ENCODE measurements around the gene ZNF784. TPM values are rescaled to one million over a fixed set of nuclear protein-coding genes. Genes with fewer than 3 reads are reported as not detected.

ZNF784 gene
- total and polyA plus RNA-seq, 10 of the 15 experiments (the other 5 are each of a cell fraction or from before 2014, with no cell fraction given), result 0.10 to 5.2 (median 1.8) TPM

GRCh38 chr19:55578031-55578760 is 46.2 kb downstream of the ZNF784 start:
- BruUV-seq (replicated peaks), result no TSS peak
- CTCF ChIA-PET, result no interaction called here
- H3K36me3 ChIP-seq (ENCODE audit: control insufficient read depth in 2 of 2, insufficient read depth in 2 of 2, low read length in 1 of 2), result peaks cover 0 to 5% of the 10 kb centered on the region in 2 experiments; a peak in 1 of 4 replicates
- 95% methylated on average over 49 of the region's 83 CpGs for whole genome bisulfite sequencing (ENCODE audit: insufficient coverage, insufficient replicate concordance, low lambda C conversion rate, missing lambda C conversion rate)
- H3K27me3 ChIP-seq (replicated peaks in 1 of 2; ENCODE audit: control insufficient read depth in 2 of 2, insufficient read depth in 2 of 2, low read length in 1 of 2), result no peaks in the 10 kb centered on the region
- no peak overlapping the region for H3K4me2 ChIP-seq (ENCODE audit: control insufficient read depth, insufficient read depth)
- SMC1A ChIA-PET (ENCODE audit: uncharacterized antibody, unreplicated experiment), result no interaction called here
- intact Hi-C loops (cut with micrococcal nuclease; ENCODE audit: unreplicated experiment), result no loop called here
- TF ChIP-seq MYB (IDR thresholded peaks at IDR 0.05; ENCODE audit: borderline replicate concordance, low read depth, low read length), result no peak
- no peak overlapping the region for H3K27ac ChIP-seq (ENCODE audit: control insufficient read depth, insufficient read depth)
- ATAC-seq (no peak), DNase-seq (ENCODE audit: low read depth, low spot score) (no peak), FAIRE-seq (no peak)
- peaks cover 11% of the 10 kb centered on the region for H3K79me2 ChIP-seq (ENCODE audit: control insufficient read depth, insufficient read depth, low read length)
- H3K4me1 ChIP-seq (ENCODE audit: control insufficient read depth, insufficient read depth, low read length), result 0 out of 2 replicates have a peak, but pooled peaks cover 3% of the 10 kb centered on the region
- RAD21 ChIA-PET (ENCODE audit: unreplicated experiment), result no interaction called here
- no peak overlapping the region for H3K9ac ChIP-seq (ENCODE audit: control insufficient read depth, insufficient read depth, low read length)
- H4K20me1 ChIP-seq (ENCODE audit: control insufficient read depth, insufficient read depth), result no peaks in the 10 kb centered on the region
- in situ Hi-C loops (cut with MboI), result no loop called here
- H3K9me3 ChIP-seq (replicated peaks; ENCODE audit: control insufficient read depth, insufficient read depth, low read length), result no peaks in the 10 kb centered on the region
- no peak overlapping the region for H3K4me3 ChIP-seq
- POLR2A ChIA-PET, result no interaction called here
- H2AFZ ChIP-seq (ENCODE audit: control insufficient read depth, low read depth, low read length), result no peak overlapping the region

GRCh38 chr19:55576746-55577145 is 47.6 kb downstream of the ZNF784 start:
- no peaks in the 10 kb centered on the region for H4K20me1 ChIP-seq (ENCODE audit: control insufficient read depth, insufficient read depth)
- CTCF ChIA-PET, result no interaction called here
- no TSS peak for BruUV-seq (replicated peaks)
- 90% methylated on average over 5 of the region's 5 CpGs for WGBS (ENCODE audit: insufficient coverage, insufficient replicate concordance, low lambda C conversion rate, missing lambda C conversion rate)
- H3K4me2 ChIP-seq (ENCODE audit: control insufficient read depth, insufficient read depth), result no peak overlapping the region
- peaks cover 11% of the 10 kb centered on the region for H3K79me2 ChIP-seq (ENCODE audit: control insufficient read depth, insufficient read depth, low read length)
- no peak overlapping the region for H3K4me3 ChIP-seq
- H3K36me3 ChIP-seq (ENCODE audit: control insufficient read depth in 2 of 2, insufficient read depth in 2 of 2, low read length in 1 of 2), result peaks cover 0 to 5% of the 10 kb centered on the region in 2 experiments; a peak in 1 of 4 replicates
- no peak overlapping the region for H3K9ac ChIP-seq (ENCODE audit: control insufficient read depth, insufficient read depth, low read length)
- ATAC-seq, result no peak
- FAIRE-seq, result no peak
- RAD21 ChIA-PET (ENCODE audit: unreplicated experiment), result interaction anchor here (0.7 kb wide), 1 partner anchor 1065 kb away, joined by 3 read pairs; no protein-coding TSS in a partner anchor
- no peaks in the 10 kb centered on the region for H3K27me3 ChIP-seq (replicated peaks in 1 of 2; ENCODE audit: control insufficient read depth in 2 of 2, insufficient read depth in 2 of 2, low read length in 1 of 2)
- no peak overlapping the region for H2AFZ ChIP-seq (ENCODE audit: control insufficient read depth, low read depth, low read length)
- intact Hi-C loops (cut with micrococcal nuclease; ENCODE audit: unreplicated experiment) (no loop called here), in situ Hi-C loops (cut with MboI) (no loop called here)
- H3K9me3 ChIP-seq (replicated peaks; ENCODE audit: control insufficient read depth, insufficient read depth, low read length), result no peaks in the 10 kb centered on the region
- H3K27ac ChIP-seq (ENCODE audit: control insufficient read depth, insufficient read depth), result no peak overlapping the region
- no peak for DNase-seq (ENCODE audit: low read depth, low spot score)
- H3K4me1 ChIP-seq (ENCODE audit: control insufficient read depth, insufficient read depth, low read length), result 0 out of 2 replicates have a peak, but pooled peaks cover 3% of the 10 kb centered on the region
- SMC1A ChIA-PET (ENCODE audit: uncharacterized antibody, unreplicated experiment), result interaction anchor here (0.6 kb wide), 1 partner anchor 959 kb away, joined by 3 read pairs; no protein-coding TSS in a partner anchor
- POLR2A ChIA-PET, result no interaction called here
- TF ChIP-seq BCL11A (IDR thresholded peaks at IDR 0.05; ENCODE audit: low read depth, low read length) (no peak), YBX1 (IDR thresholded peaks at IDR 0.05) (no peak), IRF3 (IDR thresholded peaks at IDR 0.05) (no peak), ATF2 (IDR thresholded peaks at IDR 0.05; ENCODE audit: low read length) (no peak), ATF7 (IDR thresholded peaks at IDR 0.05; ENCODE audit: low read depth) (no peak), SP1 (IDR thresholded peaks at IDR 0.05; ENCODE audit: low read depth, low read length) (no peak), CREM (IDR thresholded peaks at IDR 0.05; ENCODE audit: low read depth) (no peak), SMAD1 (IDR thresholded peaks at IDR 0.05; ENCODE audit: low read depth, partially characterized antibody) (no peak), ZNF384 (IDR thresholded peaks at IDR 0.05; ENCODE audit: borderline replicate concordance, low read depth, low read length) (no peak), DPF2 (IDR thresholded peaks at IDR 0.05) (no peak), PAX8 (IDR thresholded peaks at IDR 0.05) (no peak), ZNF217 (IDR thresholded peaks at IDR 0.05) (no peak)
